GM23248 (cell line): ENCODE results near the gene CIDEC. TPM values are rescaled to one million over a fixed set of nuclear protein-coding genes. Genes with fewer than 3 reads are reported as not detected.
A peak's percentile ranks its signal among the peaks of the same experiment; 100 is the strongest.

Experiments
- DNase-seq: peaks from one replicate; pipeline ENCODE4 v3.0.0-alpha.2; 2015
- H2AFZ ChIP-seq: fragments of 200-600 bp; sonication (generic); 2 replicates; pipeline ENCODE4 v1.6.1; 2016; ENCODE audit warnings: antibody characterized with exemption
- H3F3A ChIP-seq: fragments of 200-600 bp; sonication (generic); 2 replicates; pipeline ENCODE4 v1.6.1; 2016; ENCODE audit warnings: mild to moderate bottlenecking, antibody characterized with exemption, mixed run types; ENCODE audit not compliant: insufficient read depth
- H3K27ac ChIP-seq: fragments of 200-600 bp; sonication (generic); 2 replicates; pipeline ENCODE4 v1.5.1; 2016; ENCODE audit warnings: mild to moderate bottlenecking
- H3K27me3 ChIP-seq: fragments of 200-600 bp; sonication (generic); replicated peaks from 2 replicates; pipeline ENCODE4 v1.6.1; 2016; ENCODE audit warnings: mild to moderate bottlenecking; ENCODE audit not compliant: insufficient read depth
- H3K36me3 ChIP-seq: fragments of 200-600 bp; sonication (generic); 2 replicates; pipeline ENCODE4 v1.6.1; 2016; ENCODE audit warnings: low read depth, mild to moderate bottlenecking
- H3K4me1 ChIP-seq: fragments of 200-600 bp; sonication (generic); 2 replicates; pipeline ENCODE4 v1.6.1; 2016; ENCODE audit warnings: mild to moderate bottlenecking; ENCODE audit not compliant: insufficient read depth
- H3K4me2 ChIP-seq: fragments of 200-600 bp; sonication (generic); one replicate; pipeline ENCODE4 v1.6.1; 2016; ENCODE audit warnings: mild to moderate bottlenecking; ENCODE audit not compliant: unreplicated experiment
- H3K4me3 ChIP-seq: fragments of 200-600 bp; sonication (generic); 2 replicates; pipeline ENCODE4 v1.5.1; 2016; ENCODE audit warnings: mild to moderate bottlenecking
- H3K79me2 ChIP-seq: fragments of 200-600 bp; sonication (generic); 2 replicates; pipeline ENCODE4 v1.6.1; 2016; ENCODE audit warnings: mild to moderate bottlenecking; ENCODE audit not compliant: insufficient read depth
- H3K9ac ChIP-seq: fragments of 200-600 bp; sonication (generic); 2 replicates; pipeline ENCODE4 v1.6.1; 2016; ENCODE audit warnings: mild to moderate bottlenecking
- H3K9me2 ChIP-seq: fragments of 200-600 bp; sonication (generic); 2 replicates; pipeline ENCODE4 v1.6.1; 2016; ENCODE audit warnings: mixed run types, mild to moderate bottlenecking, moderate library complexity; ENCODE audit not compliant: insufficient read depth
- H3K9me3 ChIP-seq: fragments of 200-600 bp; sonication (generic); one replicate; pipeline ENCODE4 v1.6.1; 2017; ENCODE audit warnings: low read depth
- H4K20me1 ChIP-seq: fragments of 200-600 bp; sonication (generic); 2 replicates; pipeline ENCODE4 v1.6.0; 2016; ENCODE audit not compliant: insufficient read depth
- EZH2 ChIP-seq: fragments of 200-600 bp; sonication (generic); IDR thresholded peaks from 2 replicates; pipeline ENCODE4 v1.6.1; 2018; ENCODE audit warnings: antibody characterized with exemption, mild to moderate bottlenecking; ENCODE audit not compliant: insufficient read depth, poor library complexity, severe bottlenecking
- EZH2phosphoT487 ChIP-seq: fragments of 200-600 bp; sonication (generic); IDR thresholded peaks from 2 replicates; pipeline ENCODE4 v1.6.1; 2018; ENCODE audit warnings: antibody characterized with exemption, moderate library complexity, mild to moderate bottlenecking, low read depth; ENCODE audit not compliant: insufficient read depth
- WGBS, 2 experiments: methylation state at CpG; one replicate each; pipeline ENCODE4 v1.1.6; 2015 to 2017; ENCODE audit warnings: low lambda C conversion rate in 2 of 2, low coverage in 1 of 2; ENCODE audit errors: missing lambda C conversion rate in 2 of 2; 5-methylcytosine and 5-hydroxymethylcytosine counted together
- in situ Hi-C: fragments of 300-500 bp; cut with MboI; formaldehyde crosslinking; loops from 2 replicates; pipeline ENCODE4 v1.15.0; 2020
- polyA plus RNA-seq: library from polyadenylated mRNA; unstranded; fragments of >200 nt; fragmentation: Nextera tagmentation; extraction: Ambion mirVana; gene quantifications from 2 replicates; pipeline ENCODE4 v1.2.1, GENCODE V29; 2016
- total RNA-seq: library from RNA; depleted of rRNA; stranded (reverse); fragments of >200 nt; shearing (Covaris generic); gene quantifications from 2 replicates; pipeline ENCODE4 v1.2.3, GENCODE V29; 2014

The CIDEC gene
- total and polyA plus RNA-seq, 2 experiments from 2014 or later = not detected

- Histone ChIP-seq H3K9me3 (no peaks in the 10 kb centered on the region), H4K20me1 (no peaks in the 10 kb centered on the region), H3K4me1 (no peaks in the 10 kb centered on the region), H3K27ac (no peak overlapping the region), H3K4me2 (no peak overlapping the region), H3K9ac (no peak overlapping the region), H3K36me3 (0 out of 2 replicates have a peak, but pooled peaks cover under 1% of the 10 kb centered on the region), H3K4me3 (no peak overlapping the region), H3K79me2 (peaks cover 11% of the 10 kb centered on the region), H3F3A (no peaks in the 10 kb centered on the region; the same call in 1 of the 2 replicates), H3K27me3 (no peaks in the 10 kb centered on the region), H3K9me2 (no peaks in the 10 kb centered on the region), H2AFZ (no peak overlapping the region)
- DNase-seq = no peak
- in situ Hi-C loops = no loop called here
- TF ChIP-seq EZH2 = no peak
- TF ChIP-seq EZH2phosphoT487 = no peak
- 80 to 87% methylated on average over 6 of the region's 6 CpGs for WGBS, 2 experiments
Measured at GRCh38 chr3:9846931-9847488, 33.0 kb downstream of the CIDEC start.

DNA sequence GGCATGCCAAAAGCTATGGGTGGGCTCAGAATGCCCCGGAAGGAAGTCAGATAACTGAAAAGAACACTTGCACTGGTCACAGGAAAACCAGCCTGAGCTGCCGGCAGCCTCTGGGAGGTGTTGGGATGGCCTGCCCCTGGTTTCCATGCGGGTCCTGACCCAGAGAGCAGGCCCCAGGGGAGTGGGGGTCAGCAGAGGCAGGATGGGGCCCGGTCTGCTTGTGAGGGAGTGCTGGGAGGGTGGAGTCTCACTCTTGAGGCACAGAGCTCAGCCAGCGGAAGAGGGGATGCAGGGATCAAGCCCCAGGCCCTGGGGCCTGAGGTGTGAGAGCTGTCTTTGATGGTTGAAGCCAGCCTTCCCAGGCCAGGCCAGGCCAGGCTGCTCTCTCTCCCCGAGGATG lies 33.8 kb downstream of the CIDEC start:
- H4K20me1 ChIP-seq = no peaks in the 10 kb centered on the region
- H3K4me2 ChIP-seq = no peak overlapping the region
- no peaks in the 10 kb centered on the region for H3K27me3 ChIP-seq
- no peak overlapping the region for H2AFZ ChIP-seq
- no peaks in the 10 kb centered on the region for H3K9me2 ChIP-seq
- H3K27ac ChIP-seq = no peak overlapping the region
- no peak overlapping the region for H3K4me3 ChIP-seq
- DNase-seq = no peak
- H3K9ac ChIP-seq = no peak overlapping the region
- peaks cover 7% of the 10 kb centered on the region; the same call in 1 of the 2 replicates for H3K36me3 ChIP-seq
- TF ChIP-seq EZH2phosphoT487 (no peak), EZH2 (no peak)
- H3K9me3 ChIP-seq = no peaks in the 10 kb centered on the region
- 72 to 75% methylated on average over 6 of the region's 6 CpGs for WGBS, 2 experiments
- no peaks in the 10 kb centered on the region for H3K4me1 ChIP-seq
- H3K79me2 ChIP-seq = peaks cover 13% of the 10 kb centered on the region
- in situ Hi-C loops = no loop called here
- no peaks in the 10 kb centered on the region; the same call in 1 of the 2 replicates for H3F3A ChIP-seq

- H3K27ac ChIP-seq = peak within 1 kb of the TSS; percentile 48
- H3K9me2 ChIP-seq = no peaks in the 10 kb centered on the region
- peak within 1 kb of the TSS; percentile 94 for H2AFZ ChIP-seq
- no peaks in the 10 kb centered on the region; the same call in 1 of the 2 replicates for H3F3A ChIP-seq
- in situ Hi-C loops = no loop called here
- no peaks in the 10 kb centered on the region for H3K4me1 ChIP-seq
- peak; percentile 96 for DNase-seq
- no peaks in the 10 kb centered on the region for H4K20me1 ChIP-seq
- H3K9me3 ChIP-seq = no peaks in the 10 kb centered on the region
- peaks cover 13% of the 10 kb centered on the region; the same call in 1 of the 2 replicates for H3K36me3 ChIP-seq
- no peak for TF ChIP-seq EZH2phosphoT487
- no peaks in the 10 kb centered on the region for H3K27me3 ChIP-seq
- H3K9ac ChIP-seq = peak within 1 kb of the TSS; percentile 78
- WGBS, 2 experiments = 1% methylated on average over 42 of the region's 42 CpGs
- H3K4me2 ChIP-seq = peak within 1 kb of the TSS; percentile 80
- H3K4me3 ChIP-seq = peak within 1 kb of the TSS; percentile 82
- peaks cover 13% of the 10 kb centered on the region for H3K79me2 ChIP-seq
Measured at GRCh38 chr3:9843715-9844438, 36.2 kb downstream of the CIDEC start, which contains the start of gene RPUSD3. TSS of gene RPUSD3 (minus strand) at chr3:9844008. CDS start at chr3:9843990, 18 bp downstream.

DNA sequence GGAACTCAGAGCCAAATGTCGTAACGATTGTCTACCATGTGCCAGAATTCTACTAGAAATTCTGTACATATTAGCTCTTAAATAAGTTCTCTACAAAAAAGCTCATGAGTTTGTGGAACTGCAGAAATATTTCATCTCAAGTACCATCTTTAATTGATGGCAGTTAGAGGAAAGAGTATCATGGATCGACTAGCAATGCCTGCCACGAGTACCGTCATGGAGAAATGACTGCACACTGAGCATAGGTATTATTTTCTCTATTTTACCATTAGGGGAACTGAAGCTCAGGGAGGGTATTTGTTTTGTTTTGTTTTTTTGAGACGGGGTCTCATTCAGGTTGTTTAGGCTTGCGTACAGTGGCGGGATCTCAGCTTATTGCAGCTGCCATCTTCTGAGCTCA lies 39.0 kb downstream of the CIDEC start:
- peaks cover 13% of the 10 kb centered on the region for H3K79me2 ChIP-seq
- no peaks in the 10 kb centered on the region for H4K20me1 ChIP-seq
- no peak overlapping the region for H3K4me2 ChIP-seq
- DNase-seq = no peak
- no peaks in the 10 kb centered on the region for H3K27me3 ChIP-seq
- H3K4me1 ChIP-seq = no peaks in the 10 kb centered on the region
- 82 to 85% methylated on average over 8 of the region's 8 CpGs for WGBS, 2 experiments
- no peak overlapping the region for H3K9ac ChIP-seq
- in situ Hi-C loops = no loop called here
- no peak overlapping the region for H3K4me3 ChIP-seq
- no peak for TF ChIP-seq EZH2phosphoT487
- no peak for TF ChIP-seq EZH2
- no peak overlapping the region for H3K27ac ChIP-seq
- H3K9me2 ChIP-seq = no peaks in the 10 kb centered on the region
- H2AFZ ChIP-seq = no peak overlapping the region
- no peaks in the 10 kb centered on the region; the same call in 1 of the 2 replicates for H3F3A ChIP-seq
- peaks cover 13% of the 10 kb centered on the region; the same call in 1 of the 2 replicates for H3K36me3 ChIP-seq
- H3K9me3 ChIP-seq = no peaks in the 10 kb centered on the region
